DND-41 (cell line): Measurements from ENCODE around the gene BABAM1.

ENCODE experiments used
- ATAC-seq: fragments of 200-7000 bp; cut with Tn5 transposase; 3 replicates; pipeline ENCODE4 v1.9.1; 2021; ENCODE audit warnings: low read depth; ENCODE audit not compliant: insufficient read depth
- DNase-seq: peaks from one replicate; pipeline ENCODE4 v3.0.0-alpha.2; 2020
- H2AFZ ChIP-seq: 2 replicates; pipeline ENCODE4 v1.6.0; 2012; ENCODE audit warnings: low read depth, low read length
- H3K27ac ChIP-seq: 2 replicates; pipeline ENCODE4 v1.5.1; 2012; ENCODE audit warnings: low read length, inconsistent platforms
- H3K27me3 ChIP-seq: fragments of 200-600 bp; sonication (generic); 2 replicates; pipeline ENCODE4 v1.6.0; 2012; ENCODE audit warnings: low read length, mild to moderate bottlenecking, inconsistent platforms; ENCODE audit not compliant: insufficient read depth, poor library complexity
- H3K36me3 ChIP-seq: 2 replicates; pipeline ENCODE4 v1.5.1; 2012; ENCODE audit warnings: low read length, inconsistent platforms; ENCODE audit not compliant: insufficient read depth
- H3K4me1 ChIP-seq: 2 replicates; pipeline ENCODE4 v1.5.1; 2012; ENCODE audit warnings: mild to moderate bottlenecking, low read length; ENCODE audit not compliant: insufficient read depth
- H3K4me2 ChIP-seq: 2 replicates; pipeline ENCODE4 v1.6.0; 2012; ENCODE audit warnings: mild to moderate bottlenecking, moderate library complexity, low read length, inconsistent platforms; ENCODE audit not compliant: insufficient read depth
- H3K4me3 ChIP-seq, 2 experiments: fragments of 200-600 bp in 1 of 2; shearing (Covaris generic) in 1 of 2; 2 replicates each; pipeline ENCODE4 v1.5.1; 2012 to 2016; ENCODE audit warnings: inconsistent platforms in 2 of 2, low read length in 2 of 2, mild to moderate bottlenecking in 2 of 2, low read depth in 1 of 2, moderate library complexity in 1 of 2
- H3K79me2 ChIP-seq: 2 replicates; pipeline ENCODE4 v1.6.0; 2012; ENCODE audit warnings: low read length, inconsistent platforms; ENCODE audit not compliant: insufficient read depth
- H3K9ac ChIP-seq: 2 replicates; pipeline ENCODE4 v1.6.0; 2012; ENCODE audit warnings: low read depth, mild to moderate bottlenecking, inconsistent platforms, low read length, moderate library complexity
- H3K9me3 ChIP-seq: 2 replicates; pipeline ENCODE4 v1.5.1; 2012; ENCODE audit warnings: low read length, moderate library complexity, mild to moderate bottlenecking, inconsistent platforms; ENCODE audit not compliant: insufficient read depth, severe bottlenecking
- H4K20me1 ChIP-seq: 2 replicates; pipeline ENCODE4 v1.6.0; 2012; ENCODE audit warnings: low read length; ENCODE audit not compliant: insufficient read depth
- EZH2 ChIP-seq: IDR thresholded peaks from 3 replicates; pipeline ENCODE4 v1.6.1; 2012; ENCODE audit warnings: borderline replicate concordance, low read depth, mild to moderate bottlenecking, moderate library complexity, low read length, inconsistent platforms; ENCODE audit not compliant: severe bottlenecking
- TF ChIP-seq, protein P1 (sequence below): IDR thresholded peaks from 2 replicates; pipeline ENCODE4 v1.5.1; 2012; ENCODE audit warnings: borderline replicate concordance, low read length, moderate library complexity, mild to moderate bottlenecking; ENCODE audit not compliant: poor library complexity, severe bottlenecking; ENCODE audit errors: extremely low read depth

Gene BABAM1

DNA sequence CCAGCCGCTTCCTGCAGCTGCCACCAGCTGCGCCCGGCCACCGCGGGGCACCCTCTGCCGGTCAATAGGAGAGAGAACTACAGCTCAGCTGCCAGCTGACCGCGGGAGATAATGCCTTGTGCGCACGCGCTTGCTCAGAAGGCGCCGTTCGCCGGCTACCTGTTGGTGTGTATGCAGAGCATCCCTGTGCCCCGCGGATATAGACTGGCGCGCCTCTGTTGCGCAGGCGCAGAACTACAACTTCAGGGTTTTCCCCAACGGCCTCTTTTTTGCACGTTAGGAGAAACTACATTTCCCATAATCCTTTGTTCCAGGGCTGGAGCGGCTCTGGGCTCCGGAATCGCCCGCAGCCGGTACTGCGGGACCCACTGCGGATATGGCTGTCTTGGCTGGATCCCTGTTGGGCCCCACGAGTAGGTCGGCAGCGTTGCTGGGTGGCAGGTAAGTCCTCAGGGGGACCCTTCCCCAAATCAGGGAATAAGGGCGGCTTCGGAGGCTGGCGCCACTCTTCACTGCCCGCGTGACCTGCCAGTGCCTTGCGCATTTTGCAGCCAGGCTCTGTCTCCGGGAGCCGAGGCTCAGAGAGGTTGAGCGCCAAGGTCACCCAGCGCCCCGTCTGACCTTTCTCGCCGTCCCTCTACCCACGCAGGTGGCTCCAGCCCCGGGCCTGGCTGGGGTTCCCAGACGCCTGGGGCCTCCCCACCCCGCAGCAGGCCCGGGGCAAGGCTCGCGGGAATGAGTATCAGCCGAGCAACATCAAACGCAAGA is 38.5 kb downstream of the BABAM1 start, which contains the start of gene MRPL34:
TSS of gene MRPL34 (plus strand) at position 356 of the 768 bp plus-strand sequence. CDS start at position 377, 21 bp downstream.
- Histone ChIP-seq H3K36me3 (peaks cover 9% of the 10 kb centered on the region), H3K9me3 (no peaks in the 10 kb centered on the region), H3K4me2 (peak within 1 kb of the TSS; percentile 78), H4K20me1 (peaks cover 10% of the 10 kb centered on the region), H2AFZ (peak within 1 kb of the TSS; percentile 84), H3K9ac (peak within 1 kb of the TSS; percentile 76), H3K27me3 (no peaks in the 10 kb centered on the region), H3K27ac (peak within 1 kb of the TSS; percentile 87), H3K4me1 (peaks cover 46% of the 10 kb centered on the region), H3K4me3 (peak within 1 kb of the TSS; percentile 60 to 70; a peak in 3 of 4 replicates), H3K79me2 (peaks cover 37% of the 10 kb centered on the region)
- DNase-seq, result peak; percentile 96
- TF ChIP-seq, protein P1, sequence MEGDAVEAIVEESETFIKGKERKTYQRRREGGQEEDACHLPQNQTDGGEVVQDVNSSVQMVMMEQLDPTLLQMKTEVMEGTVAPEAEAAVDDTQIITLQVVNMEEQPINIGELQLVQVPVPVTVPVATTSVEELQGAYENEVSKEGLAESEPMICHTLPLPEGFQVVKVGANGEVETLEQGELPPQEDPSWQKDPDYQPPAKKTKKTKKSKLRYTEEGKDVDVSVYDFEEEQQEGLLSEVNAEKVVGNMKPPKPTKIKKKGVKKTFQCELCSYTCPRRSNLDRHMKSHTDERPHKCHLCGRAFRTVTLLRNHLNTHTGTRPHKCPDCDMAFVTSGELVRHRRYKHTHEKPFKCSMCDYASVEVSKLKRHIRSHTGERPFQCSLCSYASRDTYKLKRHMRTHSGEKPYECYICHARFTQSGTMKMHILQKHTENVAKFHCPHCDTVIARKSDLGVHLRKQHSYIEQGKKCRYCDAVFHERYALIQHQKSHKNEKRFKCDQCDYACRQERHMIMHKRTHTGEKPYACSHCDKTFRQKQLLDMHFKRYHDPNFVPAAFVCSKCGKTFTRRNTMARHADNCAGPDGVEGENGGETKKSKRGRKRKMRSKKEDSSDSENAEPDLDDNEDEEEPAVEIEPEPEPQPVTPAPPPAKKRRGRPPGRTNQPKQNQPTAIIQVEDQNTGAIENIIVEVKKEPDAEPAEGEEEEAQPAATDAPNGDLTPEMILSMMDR, result peak; percentile 79
- TF ChIP-seq EZH2, result no peak
- peak; percentile 66 for ATAC-seq

DNA sequence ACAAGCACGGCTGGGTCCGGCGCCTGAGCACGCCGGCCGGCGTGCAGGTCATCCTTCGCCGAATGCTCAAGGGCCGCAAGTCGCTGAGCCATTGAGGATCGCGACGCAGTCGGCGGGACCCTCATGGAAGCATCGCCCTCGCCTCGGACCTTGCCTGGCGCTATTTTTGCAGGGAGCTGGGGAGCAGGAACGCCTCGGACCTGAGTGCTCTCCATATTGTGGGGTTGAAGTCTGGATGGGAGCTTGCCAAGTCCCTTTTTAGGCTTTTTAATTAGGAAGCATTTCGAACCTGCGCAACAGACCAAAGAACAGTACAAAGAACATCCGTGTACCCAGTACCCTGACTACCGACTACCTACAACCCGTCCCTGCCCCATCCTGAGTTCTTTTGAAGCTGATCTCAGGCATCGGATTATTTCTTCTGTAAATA is 39.1 kb downstream of the BABAM1 start:
- Histone ChIP-seq H3K9ac (peak overlapping the region; percentile 76), H3K79me2 (peaks cover 43% of the 10 kb centered on the region), H3K36me3 (peaks cover 11% of the 10 kb centered on the region), H4K20me1 (peaks cover 14% of the 10 kb centered on the region), H3K4me2 (peak overlapping the region; percentile 78), H3K4me3 (peak overlapping the region; percentile 60 to 70; a peak in 3 of 4 replicates), H3K4me1 (peaks cover 52% of the 10 kb centered on the region), H3K9me3 (no peaks in the 10 kb centered on the region), H3K27me3 (no peaks in the 10 kb centered on the region), H3K27ac (peak overlapping the region; percentile 87), H2AFZ (peak overlapping the region; percentile 84)
- DNase-seq (peak; percentile 26), ATAC-seq (no peak)
- no peak for TF ChIP-seq EZH2
- TF ChIP-seq, protein P1, result no peak

DNA sequence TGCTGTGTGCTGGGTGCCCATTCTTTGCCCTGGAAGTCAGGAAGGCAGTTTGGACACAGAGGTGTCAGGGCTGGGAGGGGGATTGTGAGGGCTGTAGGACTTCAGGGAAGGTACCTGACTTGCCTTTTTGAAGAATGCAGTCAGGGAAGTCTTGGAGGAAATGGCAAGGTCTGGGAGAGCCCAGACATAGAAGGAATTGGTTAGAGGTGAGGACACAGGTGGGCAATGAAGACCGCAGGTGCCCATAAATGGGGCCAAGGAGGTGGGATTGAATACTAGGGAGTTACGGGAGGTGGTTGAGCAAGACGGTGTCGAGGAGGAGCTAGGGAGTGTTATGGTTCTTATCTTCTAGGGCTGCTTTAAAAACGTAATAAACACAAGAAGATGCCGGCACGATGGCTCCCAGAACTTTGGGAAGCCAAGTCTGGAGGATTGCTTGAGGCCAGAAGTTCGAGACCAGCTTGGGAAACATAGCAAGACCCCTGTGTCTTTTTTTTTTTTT is 40.7 kb downstream of the BABAM1 start:
- H3K79me2 ChIP-seq, result peaks cover 58% of the 10 kb centered on the region
- peaks cover 23% of the 10 kb centered on the region for H3K36me3 ChIP-seq
- no peaks in the 10 kb centered on the region for H3K27me3 ChIP-seq
- H4K20me1 ChIP-seq, result peaks cover 30% of the 10 kb centered on the region
- no peak overlapping the region for H2AFZ ChIP-seq
- peaks cover 63% of the 10 kb centered on the region for H3K4me1 ChIP-seq
- no peak for DNase-seq
- H3K4me3 ChIP-seq, result no peak overlapping the region
- H3K9me3 ChIP-seq, result no peaks in the 10 kb centered on the region
- H3K9ac ChIP-seq, result no peak overlapping the region
- H3K4me2 ChIP-seq, result peak overlapping the region; percentile 78
- peak overlapping the region; percentile 30; the same call in 1 of the 2 replicates for H3K27ac ChIP-seq
- no peak for ATAC-seq
- TF ChIP-seq, protein P1, result no peak
- no peak for TF ChIP-seq EZH2
